Caco-2 (cell line): ENCODE data around the gene TMPRSS5. TPM values are rescaled to one million over a fixed set of nuclear protein-coding genes. Genes with fewer than 3 reads are reported as not detected.
"Not testable (repeated sequence)": the region's sequence is repeated elsewhere in the genome, so short reads cannot be mapped to it uniquely, and the experiment has no call there.

Source experiments
- BruUV-seq: library from RNA; stranded (reverse); fragments of 400-500 nt; replicated peaks from 2 replicates; lab custom pipeline; 2021; lab: Mats Ljungman, UMichigan
- CTCF ChIA-PET: fragments of 300-600 bp; sonication (Branson Sonifier 250); formaldehyde crosslinking; loops from one replicate; lab custom pipeline; 2022; ENCODE audit warnings: antibody characterized with exemption; lab: Charles Lee
- POLR2A ChIA-PET: fragments of 300-600 bp; sonication (Branson Sonifier 250); formaldehyde crosslinking; loops from one replicate; lab custom pipeline; 2022; ENCODE audit warnings: antibody characterized with exemption; lab: Charles Lee
- DNase-seq, 2 experiments: peaks; one replicate each; pipeline versions ENCODE4 v3.0.0 to v3.0.0-alpha.2; 2020 to 2022
- H3K27me3 ChIP-seq: replicated peaks from 2 replicates; pipeline ENCODE4 v1.6.0; 2011; ENCODE audit warnings: low read length; ENCODE audit not compliant: control insufficient read depth, insufficient read depth
- H3K36me3 ChIP-seq: 2 replicates; pipeline ENCODE4 v1.5.1; 2011; ENCODE audit warnings: low read length; ENCODE audit not compliant: control insufficient read depth, insufficient read depth
- H3K4me1 ChIP-seq: fragments of 250-450 bp; sonication (Bioruptor Pico); 2 replicates; pipeline ENCODE4 v1.5.1; 2020; ENCODE audit warnings: mild to moderate bottlenecking
- H3K4me3 ChIP-seq: 2 replicates; pipeline ENCODE4 v1.5.1; 2011; ENCODE audit warnings: low read depth, mild to moderate bottlenecking, control low read depth, low read length
- H3K9me3 ChIP-seq: fragments of 250-450 bp; sonication (Bioruptor Pico); 2 replicates; pipeline ENCODE4 v1.5.1; 2020; ENCODE audit warnings: mild to moderate bottlenecking, moderate library complexity
- H3K27ac Mint-ChIP-seq: one replicate; pipeline ENCODE4 v1.8.0; 2022; ENCODE audit warnings: mixed read lengths; ENCODE audit not compliant: unreplicated experiment
- H3K27me3 Mint-ChIP-seq: one replicate; pipeline ENCODE4 v1.8.0; 2022; ENCODE audit warnings: mixed read lengths; ENCODE audit not compliant: insufficient read depth, unreplicated experiment
- H3K36me3 Mint-ChIP-seq: one replicate; pipeline ENCODE4 v1.8.0; 2022; ENCODE audit warnings: mild to moderate bottlenecking, mixed read lengths; ENCODE audit not compliant: insufficient read depth, unreplicated experiment
- H3K4me1 Mint-ChIP-seq: one replicate; pipeline ENCODE4 v1.8.0; 2022; ENCODE audit warnings: low read depth, mixed read lengths; ENCODE audit not compliant: unreplicated experiment
- H3K4me3 Mint-ChIP-seq: one replicate; pipeline ENCODE4 v1.8.0; 2022; ENCODE audit warnings: mild to moderate bottlenecking, moderate library complexity, mixed read lengths; ENCODE audit not compliant: unreplicated experiment
- H3K9me3 Mint-ChIP-seq: one replicate; pipeline ENCODE4 v1.8.0; 2022; ENCODE audit warnings: mixed read lengths; ENCODE audit not compliant: unreplicated experiment
- CTCF ChIP-seq, 2 experiments: fragments of 200-600 bp in 1 of 2; IDR thresholded peaks; 1 replicate in 1 of 2; 2 replicates in 1 of 2; pipeline versions ENCODE4 v1.5.1 to v1.8.0; 2011 to 2022; ENCODE audit warnings: antibody characterized with exemption in 1 of 2, control low read depth in 1 of 2, inconsistent platforms in 1 of 2, low read depth in 1 of 2, low read length in 1 of 2, mild to moderate bottlenecking in 1 of 2, moderate library complexity in 1 of 2; ENCODE audit not compliant: insufficient read depth in 1 of 2, severe bottlenecking in 1 of 2, unreplicated experiment in 1 of 2
- intact Hi-C: fragments of 100-400 bp; cut with micrococcal nuclease; formaldehyde crosslinking; loops from one replicate; pipeline ENCODE4 v1.10.0; 2022; ENCODE audit not compliant: unreplicated experiment
- total RNA-seq: library from RNA; stranded (reverse); gene quantifications from 2 replicates; pipeline ENCODE4 v1.2.3, GENCODE V29; 2022

The TMPRSS5 gene
- total RNA-seq, 1 experiment from 2014 or later, result 2.4 TPM

DNA sequence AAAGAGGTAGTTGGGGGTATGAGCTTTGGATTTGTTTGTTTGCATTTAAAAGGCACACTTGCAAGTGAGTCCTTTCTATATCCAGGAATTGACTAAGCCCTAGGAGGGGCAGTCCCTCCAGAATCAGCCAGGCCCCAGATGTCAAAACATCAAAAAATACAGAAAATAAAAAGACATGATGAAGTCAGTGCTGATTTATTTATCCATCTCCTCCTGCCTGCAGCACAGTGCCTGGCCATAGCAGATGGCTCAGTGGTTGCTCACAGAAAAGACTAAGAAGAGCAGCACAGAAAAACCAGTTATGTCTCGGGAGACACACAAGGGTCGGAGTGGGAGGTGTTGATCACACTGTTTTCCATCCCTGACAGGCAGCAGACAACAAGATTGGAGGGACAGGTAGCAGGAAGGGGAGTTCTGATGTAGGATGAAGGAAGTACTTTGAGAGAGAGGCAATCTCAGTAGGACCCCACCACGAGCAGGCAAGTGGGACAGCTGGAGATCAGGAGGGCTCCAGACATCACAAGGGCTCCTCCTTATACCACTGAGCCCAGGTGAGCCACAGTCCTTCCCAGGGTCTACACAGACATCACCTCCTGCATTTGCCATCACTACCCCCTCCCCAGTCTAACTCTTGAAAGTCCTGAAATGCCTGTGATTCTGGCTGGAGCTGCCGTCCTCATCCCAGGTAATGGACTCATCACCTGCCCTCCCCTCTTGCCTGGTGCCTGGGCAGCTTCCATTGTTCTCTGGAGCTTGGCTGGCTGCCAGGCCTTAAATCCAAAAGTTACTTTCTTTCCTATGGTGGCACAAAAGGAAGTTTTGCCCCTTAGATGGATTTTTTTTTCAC lies 32.3 kb downstream of the TMPRSS5 start:
- H3K4me1 ChIP-seq, result peaks cover 49% of the 10 kb centered on the region
- Mint-ChIP-seq H3K36me3 (peaks cover 18% of the 10 kb centered on the region), H3K9me3 (peaks cover 9% of the 10 kb centered on the region), H3K4me1 (peaks cover 33% of the 10 kb centered on the region), H3K27ac (no peak overlapping the region), H3K4me3 (no peak overlapping the region), H3K27me3 (no peaks in the 10 kb centered on the region)
- ChIA-PET CTCF (interaction anchor here (0.6 kb wide), 1 partner anchor 203 kb away, joined by 3 read pairs; no protein-coding TSS in a partner anchor), POLR2A (no interaction called here)
- DNase-seq, result no peak
- no peak overlapping the region for H3K4me3 ChIP-seq
- intact Hi-C loops, result no loop called here
- H3K36me3 ChIP-seq, result no peaks in the 10 kb centered on the region
- no peak for TF ChIP-seq CTCF (IDR thresholded peaks at IDR 0.05; ENCODE audit: insufficient read depth in 1 of 2, low read depth in 1 of 2, low read length in 1 of 2, severe bottlenecking in 1 of 2, unreplicated experiment in 1 of 2)
- no TSS peak for BruUV-seq
- no peaks in the 10 kb centered on the region for H3K27me3 ChIP-seq
- no peaks in the 10 kb centered on the region for H3K9me3 ChIP-seq

DNA sequence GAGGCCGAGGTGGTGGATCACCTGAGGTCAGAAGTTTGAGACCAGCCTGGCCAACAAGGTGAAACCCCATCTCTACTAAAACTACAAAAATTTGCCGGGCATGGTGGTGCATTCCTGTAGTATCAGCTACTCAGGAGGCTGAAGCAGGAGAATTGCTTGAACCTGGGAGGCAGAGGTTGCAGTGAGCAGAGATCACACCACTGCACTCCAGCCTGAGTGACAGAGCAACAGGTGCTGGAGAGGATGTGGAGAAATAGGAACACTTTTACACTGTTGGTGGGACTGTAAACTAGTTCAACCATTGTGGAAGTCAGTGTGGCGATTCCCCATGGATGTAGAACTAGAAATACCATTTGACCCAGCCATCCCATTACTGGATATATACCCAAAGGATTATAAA lies 34.2 kb downstream of the TMPRSS5 start:
- H3K36me3 ChIP-seq, DNase-seq, H3K4me3 ChIP-seq, H3K27me3 ChIP-seq, H3K9me3 ChIP-seq, POLR2A ChIA-PET, H3K4me3 Mint-ChIP-seq, BruUV-seq, H3K27me3 Mint-ChIP-seq, CTCF ChIA-PET: not testable (repeated sequence)
- Mint-ChIP-seq H3K27ac (peak overlapping the region; percentile 99), H3K9me3 (peaks cover 27% of the 10 kb centered on the region), H3K4me1 (peaks cover 52% of the 10 kb centered on the region), H3K36me3 (peaks cover 33% of the 10 kb centered on the region)
- peaks cover 68% of the 10 kb centered on the region for H3K4me1 ChIP-seq
- intact Hi-C loops, result loop anchor here (2.0 kb wide), 1 partner anchor 357 kb away; the partner anchor contains the start of gene TTC12

GRCh38 chr11:113670831-113671215 lies 35.3 kb downstream of the TMPRSS5 start:
- TF ChIP-seq CTCF (IDR thresholded peaks at IDR 0.05; ENCODE audit: insufficient read depth in 1 of 2, low read depth in 1 of 2, low read length in 1 of 2, severe bottlenecking in 1 of 2, unreplicated experiment in 1 of 2), result no peak
- BruUV-seq, result no TSS peak
- Histone ChIP-seq H3K27me3 (no peaks in the 10 kb centered on the region), H3K4me1 (peaks cover 76% of the 10 kb centered on the region), H3K4me3 (no peak overlapping the region), H3K9me3 (peaks cover 19% of the 10 kb centered on the region), H3K36me3 (no peaks in the 10 kb centered on the region)
- H3K36me3 Mint-ChIP-seq, result peaks cover 33% of the 10 kb centered on the region
- H3K9me3 Mint-ChIP-seq, result peaks cover 38% of the 10 kb centered on the region
- ChIA-PET POLR2A (interaction anchor here (0.8 to 1.5 kb wide), 3 partner anchors 27 to 132 kb away, joined by 3 to 7 read pairs (median 4); no protein-coding TSS in a partner anchor), CTCF (interaction anchor here (0.6 to 1.9 kb wide), 4 partner anchors 19 to 133 kb away, joined by 3 to 10 read pairs (median 6); no protein-coding TSS in a partner anchor)
- H3K4me3 Mint-ChIP-seq, result peak overlapping the region; percentile 28
- peak overlapping the region; percentile 99 for H3K27ac Mint-ChIP-seq
- peaks cover 52% of the 10 kb centered on the region for H3K4me1 Mint-ChIP-seq
- H3K27me3 Mint-ChIP-seq, result no peaks in the 10 kb centered on the region
- DNase-seq, result peak; percentile 62 to 71
- intact Hi-C loops, result loop anchor here (1.0 to 2.0 kb wide), 3 partner anchors 100 to 356 kb away; partner anchors contain the start of gene TTC12
